Psoas muscle (tissue), 8 donors: ENCODE results near the gene PKN3. TPM values are rescaled to one million over a fixed set of nuclear protein-coding genes. Genes with fewer than 3 reads are reported as not detected.
A peak's percentile ranks its signal among the peaks of the same experiment; 100 is the strongest.
"Not testable (repeated sequence)": the region's sequence is repeated elsewhere in the genome, so short reads cannot be mapped to it uniquely, and the experiment has no call there.

Experiments used
- ATAC-seq, 4 donors: fragments of 200-7000 bp; cut with Tn5 transposase; one replicate each; pipeline ENCODE4 v1.9.1; 2020; ENCODE audit warnings: moderate library complexity in 3 of 4, mild to moderate bottlenecking in 2 of 4
- DNase-seq, 2 donors: peaks; one replicate each; pipeline ENCODE4 v3.0.0-alpha.2; 2020
- H3K27ac ChIP-seq: fragments of 200-600 bp; one replicate; pipeline ENCODE4 v1.8.0; 2022
- H3K27me3 ChIP-seq, 3 donors: fragments of 200-600 bp in 1 of 3; one replicate each; pipeline versions ENCODE4 v1.6.1 to v1.8.0; 2013 to 2022; ENCODE audit warnings: low read length in 2 of 3, mild to moderate bottlenecking in 2 of 3, moderate library complexity in 1 of 3; ENCODE audit not compliant: insufficient read depth in 3 of 3
- H3K36me3 ChIP-seq, 2 donors: fragments of 200-600 bp in 1 of 2; one replicate each; pipeline versions ENCODE4 v1.6.1 to v1.8.0; 2013 to 2022; ENCODE audit warnings: low read depth in 1 of 2, mild to moderate bottlenecking in 1 of 2, moderate library complexity in 1 of 2; ENCODE audit not compliant: insufficient read depth in 1 of 2
- H3K4me1 ChIP-seq: fragments of 200-600 bp; one replicate; pipeline ENCODE4 v1.8.0; 2022
- H3K4me3 ChIP-seq: fragments of 200-600 bp; one replicate; pipeline ENCODE4 v1.8.0; 2022; ENCODE audit warnings: mild to moderate bottlenecking
- H3K9me3 ChIP-seq: fragments of 200-600 bp; one replicate; pipeline ENCODE4 v1.8.0; 2022
- CTCF ChIP-seq: fragments of 200-600 bp; IDR thresholded peaks from one replicate; pipeline ENCODE4 v1.8.0; 2022; ENCODE audit warnings: antibody characterized with exemption
- WGBS, 3 donors: extraction: QIAGEN DNeasy Blood & Tissue Kit; methylation state at CpG; one replicate each; pipeline versions ENCODE4 v1.1.6 to v1.1.7; 2013; 5-methylcytosine and 5-hydroxymethylcytosine counted together
- intact Hi-C, 2 donors: fragments of 100-400 bp; cut with DNase I; formaldehyde crosslinking; loops; one replicate each; pipeline versions ENCODE4 v1.11.0 to v1.14.2; 2022
- polyA plus RNA-seq, 3 donors: library from polyadenylated mRNA; stranded (reverse); fragments of 200-250 nt; gene quantifications; one replicate each; pipeline ENCODE4 v1.2.3, GENCODE V29; 2013
- total RNA-seq, 4 donors: library from RNA; stranded (reverse); fragmentation: NEBNext Ultra II Directional in 2 of 4; extraction: Animal tissue kit (Norgen Biotek cat#: 25700) in 2 of 4; gene quantifications; one replicate each; pipeline versions ENCODE4 v1.2.1 to v1.2.4, GENCODE V29; 2021 to 2023
- donor health status: healthy with polysubstance abuse.
- donor health status: DM: no; HTN: no; CAD: no; lungs with moderate emphysema.
- donor health status: Bipolar disorder and iron deficiency.
- donor health status: healthy.
- donor health status: DM: yes; HTN: yes; CAD: no.
- donor health status: DM: no; HTN: no; CAD: no.
- donor health status: DM: no; HTN: no; CAD: no.
- donor health status: DM: yes; HTN: yes; CAD: no.

PKN3 gene
- total and polyA plus RNA-seq, 7 donors, result 2.6 to 5.0 (median 3.3) TPM

- DNase-seq, result peak in 1 of 2 donors; percentile 67
- no peak for TF ChIP-seq CTCF
- Histone ChIP-seq H3K4me1 (peaks cover 11% of the 10 kb centered on the region), H3K36me3 (peaks cover 0 to 42% of the 10 kb centered on the region in 2 donors), H3K27ac (peak overlapping the region; percentile 66), H3K4me3 (peak overlapping the region; percentile 90), H3K9me3 (no peaks in the 10 kb centered on the region), H3K27me3 (no peaks in the 10 kb centered on the region)
- WGBS, 3 donors, result 1 to 2% (median 1%) methylated on average over 29 to 83 of the region's 83 CpGs
- no peak for ATAC-seq
- intact Hi-C loops, result no loop called here
These were observed 12.3 kb upstream of the PKN3 start for GRCh38 chr9:128689820-128690683.

GRCh38 chr9:128690684-128691034 lies 11.6 kb upstream of the PKN3 start:
- WGBS, 3 donors, result 17 to 19% (median 19%) methylated on average over 5 of the region's 5 CpGs
- H3K27me3 ChIP-seq, result no peaks in the 10 kb centered on the region
- H3K27ac ChIP-seq, result peak overlapping the region; percentile 66
- H3K4me1 ChIP-seq, result peaks cover 11% of the 10 kb centered on the region
- H3K4me3 ChIP-seq, result peak overlapping the region; percentile 90
- intact Hi-C loops, result no loop called here
- ATAC-seq (no peak), DNase-seq (no peak)
- TF ChIP-seq CTCF, result no peak
- H3K36me3 ChIP-seq, result peaks cover 0 to 47% of the 10 kb centered on the region in 2 donors
- no peaks in the 10 kb centered on the region for H3K9me3 ChIP-seq

- H3K4me1 ChIP-seq, result peaks cover 11% of the 10 kb centered on the region
- intact Hi-C loops, DNase-seq, ATAC-seq, H3K4me3 ChIP-seq, H3K27me3 ChIP-seq, H3K9me3 ChIP-seq, H3K27ac ChIP-seq: not testable (repeated sequence)
- 78 to 85% (median 82%) methylated on average over 3 of the region's 3 CpGs for WGBS, 3 donors
- peaks cover 0 to 62% of the 10 kb centered on the region in 2 donors for H3K36me3 ChIP-seq
These were observed 8.6 kb upstream of the PKN3 start for GRCh38 chr9:128693738-128694137.

- intact Hi-C loops, result no loop called here
- DNase-seq, result no peak
These were observed 8.0 kb upstream of the PKN3 start for GRCh38 chr9:128694344-128694743.

More at GRCh38 chr9:128694344-128694743, 8.0 kb upstream of the PKN3 start:
- H3K4me3 ChIP-seq, result no peak overlapping the region
- 74 to 84% (median 77%) methylated on average over 6 of the region's 6 CpGs for WGBS, 3 donors
- H3K36me3 ChIP-seq, result peaks cover 0 to 62% of the 10 kb centered on the region in 2 donors
- no peaks in the 10 kb centered on the region for H3K9me3 ChIP-seq
- no peak overlapping the region for H3K27ac ChIP-seq
- no peak for TF ChIP-seq CTCF
- no peaks in the 10 kb centered on the region for H3K27me3 ChIP-seq
- H3K4me1 ChIP-seq, result peaks cover 11% of the 10 kb centered on the region
- ATAC-seq, result no peak
